ENCODE data around the gene PLEKHF1.

The PLEKHF1 gene

GRCh38 chr19:29641597-29641996 is 23.7 kb upstream of the PLEKHF1 start:
- no peaks in the 10 kb centered on the region for H3K27me3 ChIP-seq (ENCODE audit: insufficient read depth, poor library complexity, severe bottlenecking)
- DNase-seq (ENCODE audit: low read depth in 1 of 2, low spot score in 1 of 2): no peak
- no peak overlapping the region for H3K27ac ChIP-seq (replicated peaks)
- TF ChIP-seq SPI1 (IDR thresholded peaks at IDR 0.05; ENCODE audit: borderline replicate concordance, low read depth): no peak
- TF ChIP-seq CTCF (IDR thresholded peaks at IDR 0.05; ENCODE audit: insufficient read depth, low read length): no peak
- TF ChIP-seq GABPA (IDR thresholded peaks at IDR 0.05; ENCODE audit: low read depth): no peak
- TF ChIP-seq REST (IDR thresholded peaks at IDR 0.05; ENCODE audit: insufficient replicate concordance, low read depth): no peak
- no peak overlapping the region for H3K4me3 ChIP-seq (replicated peaks; ENCODE audit: insufficient read depth, low read length)

GRCh38 chr19:29643361-29643935 is 21.8 kb upstream of the PLEKHF1 start:
- DNase-seq (ENCODE audit: low read depth in 1 of 2, low spot score in 1 of 2): no peak
- H3K27ac ChIP-seq (replicated peaks): no peak overlapping the region
- no peak overlapping the region for H3K4me3 ChIP-seq (replicated peaks; ENCODE audit: insufficient read depth, low read length)
- no peaks in the 10 kb centered on the region for H3K27me3 ChIP-seq (ENCODE audit: insufficient read depth, poor library complexity, severe bottlenecking)
- TF ChIP-seq SPI1 (IDR thresholded peaks at IDR 0.05; ENCODE audit: borderline replicate concordance, low read depth) (no peak), CTCF (IDR thresholded peaks at IDR 0.05; ENCODE audit: insufficient read depth, low read length) (no peak), REST (IDR thresholded peaks at IDR 0.05; ENCODE audit: insufficient replicate concordance, low read depth) (no peak), POLR2AphosphoS5 (IDR thresholded peaks at IDR 0.05; ENCODE audit: low read depth) (no peak), GABPA (IDR thresholded peaks at IDR 0.05; ENCODE audit: low read depth) (no peak)

GRCh38 chr19:29644210-29644609 is 21.1 kb upstream of the PLEKHF1 start:
- H3K27me3 ChIP-seq (ENCODE audit: insufficient read depth, poor library complexity, severe bottlenecking): no peaks in the 10 kb centered on the region
- no peak overlapping the region for H3K27ac ChIP-seq (replicated peaks)
- TF ChIP-seq GABPA (IDR thresholded peaks at IDR 0.05; ENCODE audit: low read depth): no peak
- TF ChIP-seq REST (IDR thresholded peaks at IDR 0.05; ENCODE audit: insufficient replicate concordance, low read depth): no peak
- no peak for TF ChIP-seq POLR2AphosphoS5 (IDR thresholded peaks at IDR 0.05; ENCODE audit: low read depth)
- TF ChIP-seq SPI1 (IDR thresholded peaks at IDR 0.05; ENCODE audit: borderline replicate concordance, low read depth): no peak

More at GRCh38 chr19:29644210-29644609, 21.1 kb upstream of the PLEKHF1 start:
- DNase-seq (ENCODE audit: low read depth in 1 of 2, low spot score in 1 of 2): no peak
- no peak overlapping the region for H3K4me3 ChIP-seq (replicated peaks; ENCODE audit: insufficient read depth, low read length)
